ENCODE data around the gene ADPRM. TPM values are rescaled to one million over a fixed set of nuclear protein-coding genes. Genes with fewer than 3 reads are reported as not detected.

ADPRM gene
- total RNA-seq, 4 donors from 2014 or later, result 8.8 to 22.4 (median 10.6) TPM

DNA sequence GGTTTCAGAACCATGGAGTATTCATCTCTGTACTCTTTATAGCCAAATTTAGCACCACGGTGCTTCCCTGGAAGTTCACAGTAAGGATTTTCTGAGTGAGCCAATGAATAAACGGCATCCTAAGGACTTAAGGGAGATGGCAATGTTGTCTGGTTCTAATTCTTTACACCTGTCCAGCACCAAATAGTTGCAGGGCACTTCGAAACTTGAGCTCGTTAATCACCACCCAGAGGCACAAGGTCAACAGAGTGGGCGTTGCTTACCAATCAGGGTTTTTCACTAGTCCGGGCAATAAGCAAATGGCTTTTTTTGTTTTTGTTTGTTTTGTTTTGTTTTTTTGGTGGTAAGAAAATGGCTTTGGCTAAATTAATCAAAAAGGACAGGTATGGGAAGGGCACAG, 60.7 kb downstream of the ADPRM start:
- 92% methylated on average over 6 of the region's 6 CpGs for WGBS
- DNase-seq (ENCODE audit: low spot score in 2 of 2), result no peak
- Histone ChIP-seq H3K4me3 (no peak overlapping the region), H3K27me3 (no peaks in the 10 kb centered on the region), H3K4me1 (peaks cover 6% of the 10 kb centered on the region), H3K36me3 (no peaks in the 10 kb centered on the region), H3K27ac (no peak overlapping the region), H3K9me3 (no peaks in the 10 kb centered on the region)
- TF ChIP-seq POLR2AphosphoS5 (IDR thresholded peaks at IDR 0.05) (no peak), POLR2A (IDR thresholded peaks at IDR 0.05) (no peak), EP300 (IDR thresholded peaks at IDR 0.05) (no peak)
- TF ChIP-seq, protein P1, sequence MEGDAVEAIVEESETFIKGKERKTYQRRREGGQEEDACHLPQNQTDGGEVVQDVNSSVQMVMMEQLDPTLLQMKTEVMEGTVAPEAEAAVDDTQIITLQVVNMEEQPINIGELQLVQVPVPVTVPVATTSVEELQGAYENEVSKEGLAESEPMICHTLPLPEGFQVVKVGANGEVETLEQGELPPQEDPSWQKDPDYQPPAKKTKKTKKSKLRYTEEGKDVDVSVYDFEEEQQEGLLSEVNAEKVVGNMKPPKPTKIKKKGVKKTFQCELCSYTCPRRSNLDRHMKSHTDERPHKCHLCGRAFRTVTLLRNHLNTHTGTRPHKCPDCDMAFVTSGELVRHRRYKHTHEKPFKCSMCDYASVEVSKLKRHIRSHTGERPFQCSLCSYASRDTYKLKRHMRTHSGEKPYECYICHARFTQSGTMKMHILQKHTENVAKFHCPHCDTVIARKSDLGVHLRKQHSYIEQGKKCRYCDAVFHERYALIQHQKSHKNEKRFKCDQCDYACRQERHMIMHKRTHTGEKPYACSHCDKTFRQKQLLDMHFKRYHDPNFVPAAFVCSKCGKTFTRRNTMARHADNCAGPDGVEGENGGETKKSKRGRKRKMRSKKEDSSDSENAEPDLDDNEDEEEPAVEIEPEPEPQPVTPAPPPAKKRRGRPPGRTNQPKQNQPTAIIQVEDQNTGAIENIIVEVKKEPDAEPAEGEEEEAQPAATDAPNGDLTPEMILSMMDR (IDR thresholded peaks at IDR 0.05), result no peak

Other genes with a start within 250 kb of the ADPRM start
- gene MYH4, start 228.0 kb upstream of the ADPRM start, total RNA-seq, result not detected
- gene MYH1, start 179.1 kb upstream of the ADPRM start, total RNA-seq, result not detected
- gene MYH2, start 147.9 kb upstream of the ADPRM start, total RNA-seq, result not detected
- 1 to 10 TPM in 2 of 4 donors, under 1 TPM in 2; 0.89 to 6.5 (median 1.1) TPM for gene MYH3, start 40.3 kb upstream of the ADPRM start, total RNA-seq
- 10 to 100 TPM; 11.9 to 34.2 (median 14.1) TPM for gene SCO1, start 61 bp upstream of the ADPRM start, total RNA-seq
- 10 to 100 TPM in 2 of 4 donors, 1 to 10 TPM in 2; 4.5 to 12.1 (median 9.4) TPM for gene TMEM220, start 32.4 kb downstream of the ADPRM start, total RNA-seq
- gene TMEM238L, start 106.5 kb downstream of the ADPRM start, total RNA-seq, result 1 to 10 TPM in 2 of 4 donors, not detected in 2; 2.0 to 8.9 TPM
- gene PIRT, start 140.5 kb downstream of the ADPRM start, total RNA-seq, result under 1 TPM in 2 of 4 donors, not detected in 2; 0.68 to 0.91 TPM